C4-2B (cell line): Measurements from ENCODE around the gene COL13A1.

Source experiments
- ZFX ChIP-seq: fragments of 450-650 bp; IDR thresholded peaks from 2 replicates; pipeline ENCODE4 v1.6.1; 2017
- TF ChIP-seq, protein P1 (sequence below): fragments of 450-650 bp; conservative IDR thresholded peaks from 2 replicates; pipeline ENCODE4 v1.5.1; 2017; ENCODE audit warnings: mild to moderate bottlenecking

- TF ChIP-seq, protein P1, sequence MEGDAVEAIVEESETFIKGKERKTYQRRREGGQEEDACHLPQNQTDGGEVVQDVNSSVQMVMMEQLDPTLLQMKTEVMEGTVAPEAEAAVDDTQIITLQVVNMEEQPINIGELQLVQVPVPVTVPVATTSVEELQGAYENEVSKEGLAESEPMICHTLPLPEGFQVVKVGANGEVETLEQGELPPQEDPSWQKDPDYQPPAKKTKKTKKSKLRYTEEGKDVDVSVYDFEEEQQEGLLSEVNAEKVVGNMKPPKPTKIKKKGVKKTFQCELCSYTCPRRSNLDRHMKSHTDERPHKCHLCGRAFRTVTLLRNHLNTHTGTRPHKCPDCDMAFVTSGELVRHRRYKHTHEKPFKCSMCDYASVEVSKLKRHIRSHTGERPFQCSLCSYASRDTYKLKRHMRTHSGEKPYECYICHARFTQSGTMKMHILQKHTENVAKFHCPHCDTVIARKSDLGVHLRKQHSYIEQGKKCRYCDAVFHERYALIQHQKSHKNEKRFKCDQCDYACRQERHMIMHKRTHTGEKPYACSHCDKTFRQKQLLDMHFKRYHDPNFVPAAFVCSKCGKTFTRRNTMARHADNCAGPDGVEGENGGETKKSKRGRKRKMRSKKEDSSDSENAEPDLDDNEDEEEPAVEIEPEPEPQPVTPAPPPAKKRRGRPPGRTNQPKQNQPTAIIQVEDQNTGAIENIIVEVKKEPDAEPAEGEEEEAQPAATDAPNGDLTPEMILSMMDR, result no peak
- TF ChIP-seq ZFX, result no peak
These were observed 158.2 kb downstream of the COL13A1 start for GRCh38 chr10:69959911-69960310.
